Ishikawa (cell line): Measurements from ENCODE around the gene AVEN.

Experiments
- CEBPB ChIP-seq: IDR thresholded peaks from 2 replicates; pipeline ENCODE4 v1.6.1; 2012
- CREB1 ChIP-seq: IDR thresholded peaks from 2 replicates; pipeline ENCODE4 v1.6.1; 2012; ENCODE audit warnings: low read depth
- EGR1 ChIP-seq: IDR thresholded peaks from 2 replicates; pipeline ENCODE4 v1.6.1; 2012
- EP300 ChIP-seq: IDR thresholded peaks from 2 replicates; pipeline ENCODE4 v1.6.1; 2012; ENCODE audit warnings: borderline replicate concordance
- FOXM1 ChIP-seq: IDR thresholded peaks from 2 replicates; pipeline ENCODE4 v1.6.1; 2012; ENCODE audit warnings: low read depth, borderline replicate concordance
- NFIC ChIP-seq: IDR thresholded peaks from 2 replicates; pipeline ENCODE4 v1.6.1; 2012
- RAD21 ChIP-seq: IDR thresholded peaks from 2 replicates; pipeline ENCODE4 v1.6.1; 2012; ENCODE audit warnings: low read depth
- REST ChIP-seq: IDR thresholded peaks from 2 replicates; pipeline ENCODE4 v1.6.1; 2012; ENCODE audit warnings: low read depth, mild to moderate bottlenecking
- TAF1 ChIP-seq: IDR thresholded peaks from 2 replicates; pipeline ENCODE4 v1.6.1; 2012; ENCODE audit warnings: low read depth, mild to moderate bottlenecking
- TCF12 ChIP-seq: IDR thresholded peaks from 2 replicates; pipeline ENCODE4 v1.6.1; 2012; ENCODE audit warnings: low read depth
- TEAD4 ChIP-seq: IDR thresholded peaks from 2 replicates; pipeline ENCODE4 v1.6.1; 2012
- YY1 ChIP-seq: IDR thresholded peaks from 2 replicates; pipeline ENCODE4 v1.6.1; 2012; ENCODE audit warnings: low read depth
- ZBTB7A ChIP-seq: IDR thresholded peaks from 2 replicates; pipeline ENCODE4 v1.6.1; 2012; ENCODE audit warnings: low read depth
- TF ChIP-seq, protein P1 (sequence below): IDR thresholded peaks from 2 replicates; pipeline ENCODE4 v1.6.1; 2012
- TF ChIP-seq, protein P2 (sequence below): IDR thresholded peaks from 2 replicates; pipeline ENCODE4 v1.6.1; 2012

AVEN gene

GRCh38 chr15:33857726-33858125, 181.3 kb downstream of the AVEN start:
- TF ChIP-seq CEBPB (no peak), FOXM1 (no peak), EGR1 (no peak), TEAD4 (no peak), EP300 (no peak), CREB1 (no peak), RAD21 (no peak), NFIC (no peak), TCF12 (no peak), YY1 (no peak), TAF1 (no peak)
- TF ChIP-seq, protein P1, sequence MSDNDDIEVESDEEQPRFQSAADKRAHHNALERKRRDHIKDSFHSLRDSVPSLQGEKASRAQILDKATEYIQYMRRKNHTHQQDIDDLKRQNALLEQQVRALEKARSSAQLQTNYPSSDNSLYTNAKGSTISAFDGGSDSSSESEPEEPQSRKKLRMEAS, result no peak
- TF ChIP-seq, protein P2, sequence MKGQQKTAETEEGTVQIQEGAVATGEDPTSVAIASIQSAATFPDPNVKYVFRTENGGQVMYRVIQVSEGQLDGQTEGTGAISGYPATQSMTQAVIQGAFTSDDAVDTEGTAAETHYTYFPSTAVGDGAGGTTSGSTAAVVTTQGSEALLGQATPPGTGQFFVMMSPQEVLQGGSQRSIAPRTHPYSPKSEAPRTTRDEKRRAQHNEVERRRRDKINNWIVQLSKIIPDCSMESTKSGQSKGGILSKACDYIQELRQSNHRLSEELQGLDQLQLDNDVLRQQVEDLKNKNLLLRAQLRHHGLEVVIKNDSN, result no peak

DNA sequence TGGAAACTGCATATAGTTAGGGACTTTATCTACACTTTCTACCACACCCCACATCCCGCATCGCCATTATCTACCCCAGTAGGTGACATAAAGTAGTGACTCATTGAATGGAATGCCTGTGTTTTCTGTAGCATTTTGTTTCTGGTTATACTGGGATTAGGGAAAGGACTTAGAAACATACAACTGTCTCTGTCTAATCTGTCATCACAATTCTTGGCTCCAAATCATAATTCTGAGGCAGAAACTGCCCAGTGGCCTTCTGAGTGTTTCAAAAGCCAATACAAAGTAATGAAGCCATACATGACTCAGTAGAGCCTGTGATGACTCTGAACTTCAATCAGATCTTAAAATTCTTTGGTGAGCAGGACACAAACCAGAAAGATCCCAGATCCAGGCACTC, 186.4 kb downstream of the AVEN start:
- TF ChIP-seq TEAD4 (no peak), TAF1 (no peak), YY1 (no peak), TCF12 (no peak), CREB1 (no peak), REST (no peak), EGR1 (no peak), FOXM1 (no peak), ZBTB7A (no peak)
- TF ChIP-seq, protein P1, result no peak

GRCh38 chr15:33852094-33852493, 186.9 kb downstream of the AVEN start:
- TF ChIP-seq ZBTB7A (no peak), FOXM1 (no peak), RAD21 (no peak), TCF12 (no peak), REST (no peak), CREB1 (no peak), CEBPB (no peak), NFIC (no peak), TEAD4 (no peak), EGR1 (no peak), TAF1 (no peak), EP300 (no peak), YY1 (no peak)
- TF ChIP-seq, protein P1, result no peak
- TF ChIP-seq, protein P2, result no peak

GRCh38 chr15:33851079-33851478, 187.9 kb downstream of the AVEN start:
- no peak for TF ChIP-seq YY1
- no peak for TF ChIP-seq RAD21
- no peak for TF ChIP-seq REST
- TF ChIP-seq TCF12, result no peak
- TF ChIP-seq TAF1, result no peak
- TF ChIP-seq CEBPB, result no peak
- TF ChIP-seq, protein P1, result no peak
- no peak for TF ChIP-seq TEAD4
- no peak for TF ChIP-seq CREB1
- no peak for TF ChIP-seq FOXM1
- no peak for TF ChIP-seq ZBTB7A
- no peak for TF ChIP-seq EP300
- no peak for TF ChIP-seq NFIC
- TF ChIP-seq, protein P2, result no peak
